ENCODE results near the gene TMEM131.

The TMEM131 gene

DNA sequence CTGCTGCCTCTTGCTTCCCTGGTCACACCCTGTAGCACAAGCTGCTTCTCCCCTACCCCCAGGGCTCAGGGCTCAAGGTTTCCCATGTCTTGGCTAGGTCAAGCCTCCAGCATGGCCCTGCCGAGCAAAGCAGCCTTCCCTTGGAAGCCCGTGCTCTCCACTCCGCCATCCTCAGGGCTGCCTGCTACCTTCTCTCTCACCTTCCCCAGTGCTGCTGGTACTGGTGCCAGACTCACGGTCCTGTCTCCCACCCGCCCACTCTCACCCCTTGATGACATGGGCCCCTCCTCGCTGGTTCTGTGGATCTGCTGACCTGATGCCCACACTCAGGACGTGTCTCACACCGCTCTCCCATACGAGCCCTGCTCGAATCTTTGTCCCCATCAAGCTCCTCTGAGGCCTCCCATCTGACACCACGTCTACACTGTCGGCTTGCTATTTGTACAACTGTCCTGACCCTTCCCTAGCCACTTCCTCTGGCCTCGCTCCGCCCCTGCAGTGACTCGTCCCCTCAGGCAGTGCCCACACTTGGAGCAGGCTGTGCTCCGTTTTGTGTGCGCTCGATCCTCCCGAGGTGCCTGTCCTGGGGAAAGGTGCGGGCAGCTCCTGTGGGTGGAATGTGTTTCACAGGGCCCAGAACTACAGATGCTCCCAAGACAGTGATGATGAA lies 232.4 kb downstream of the TMEM131 start:
- no peak for DNase-seq (ENCODE audit: low read depth)

GRCh38 chr2:97761192-97761591 lies 234.6 kb downstream of the TMEM131 start:
- no peak for DNase-seq (ENCODE audit: low read depth)

GRCh38 chr2:97760480-97761049 lies 235.2 kb downstream of the TMEM131 start:
- DNase-seq (ENCODE audit: low read depth): no peak

GRCh38 chr2:97759727-97760407 lies 235.9 kb downstream of the TMEM131 start:
- DNase-seq (ENCODE audit: low read depth): no peak

- DNase-seq (ENCODE audit: low read depth): no peak
These were observed 237.5 kb downstream of the TMEM131 start for GRCh38 chr2:97758131-97758705.

DNA sequence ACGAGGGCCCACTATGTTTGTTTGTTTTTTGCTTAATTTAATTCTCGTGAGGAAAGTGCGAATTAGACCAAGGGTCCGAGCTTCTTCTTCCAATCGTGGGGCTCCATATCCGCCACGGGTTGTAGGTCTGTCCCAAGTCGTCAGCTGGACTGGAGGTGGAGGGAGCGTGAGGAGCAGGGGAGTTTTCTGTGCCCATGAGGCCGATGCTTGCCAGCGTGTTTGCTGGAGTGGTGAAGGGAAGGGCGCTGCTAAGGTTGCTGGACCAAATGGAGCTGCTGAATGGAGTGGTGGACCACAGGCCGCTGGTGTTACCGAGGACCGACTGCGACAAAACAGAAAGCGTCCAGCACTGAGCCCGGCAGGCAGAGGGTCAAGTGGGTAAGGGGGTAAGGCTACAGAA lies 238.7 kb downstream of the TMEM131 start:
- no peak for DNase-seq (ENCODE audit: low read depth)

- no peak for DNase-seq (ENCODE audit: low read depth)
These were observed 240.3 kb downstream of the TMEM131 start for GRCh38 chr2:97755491-97755890.

DNA sequence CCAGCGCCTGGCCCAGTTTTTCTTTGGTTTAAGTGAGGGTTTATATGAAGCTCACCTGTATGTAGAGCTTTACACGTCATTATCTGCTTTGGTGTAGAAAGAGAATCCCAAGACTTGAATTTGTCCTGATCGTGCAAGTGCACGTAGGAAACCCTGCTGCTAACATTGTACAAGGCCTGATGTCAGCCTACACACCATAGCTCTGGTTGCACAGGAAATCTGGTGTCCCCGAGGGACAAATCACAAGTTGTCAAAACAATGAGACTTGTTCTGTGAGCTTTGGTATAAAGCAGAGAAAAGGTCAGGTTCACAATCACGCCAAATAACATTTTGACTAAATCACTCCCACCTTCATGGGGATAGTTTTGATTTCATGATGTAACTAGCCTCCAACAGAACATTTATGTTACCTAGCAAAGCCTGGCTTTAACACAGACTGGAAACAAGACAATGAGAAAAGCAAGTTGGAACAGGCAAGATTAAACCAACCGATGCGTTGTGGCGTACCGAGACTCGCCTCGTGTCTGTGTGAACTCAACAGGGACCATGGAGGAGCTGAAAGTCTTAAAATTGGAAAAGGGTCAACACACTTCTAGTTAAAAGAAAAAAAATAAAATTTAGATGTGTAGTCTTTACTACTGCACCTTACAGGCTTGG lies 240.9 kb downstream of the TMEM131 start:
- DNase-seq (ENCODE audit: low read depth): no peak

GRCh38 chr2:97752342-97753334 lies 243.1 kb downstream of the TMEM131 start:
- no peak for DNase-seq (ENCODE audit: low read depth)

DNA sequence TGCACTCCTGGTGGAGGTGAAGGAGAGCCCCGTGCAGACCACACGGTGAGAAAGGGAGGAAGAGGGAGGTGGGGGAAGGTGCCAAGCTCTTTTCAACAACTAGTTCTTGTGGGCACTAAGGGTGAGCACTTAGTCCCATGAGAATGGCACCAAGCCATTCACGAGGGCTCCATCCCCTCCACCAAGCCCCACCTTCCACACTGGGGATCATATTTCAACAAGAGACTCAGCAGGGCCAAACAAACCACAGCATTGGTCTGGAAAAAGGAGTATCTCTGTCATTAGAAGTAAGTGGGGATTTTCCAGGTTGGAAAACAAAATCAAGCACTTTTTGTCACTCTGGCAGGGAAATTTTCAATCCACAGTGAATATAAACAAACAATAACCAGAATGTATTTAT lies 244.0 kb downstream of the TMEM131 start:
- no peak for DNase-seq (ENCODE audit: low read depth)

DNA sequence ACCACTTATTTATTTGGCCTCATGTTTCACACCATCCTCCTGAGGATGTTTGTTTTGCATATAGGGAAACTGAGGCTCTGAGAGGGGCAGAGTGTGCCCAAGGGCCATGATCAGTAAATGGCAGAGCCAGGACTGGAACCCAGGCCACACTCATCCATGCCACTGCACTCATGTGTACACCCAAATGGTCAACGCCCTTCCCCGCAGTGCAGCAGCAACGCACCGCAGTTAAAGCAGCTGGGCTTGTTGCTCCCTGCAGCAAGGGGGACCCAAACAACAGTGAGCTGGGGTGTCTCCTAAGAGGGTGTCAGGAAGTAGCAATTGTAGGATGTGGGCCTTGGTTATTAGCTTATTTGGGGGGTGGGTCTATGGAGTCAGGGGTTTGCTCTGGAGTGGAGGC lies 245.7 kb downstream of the TMEM131 start:
- DNase-seq (ENCODE audit: low read depth): no peak

DNA sequence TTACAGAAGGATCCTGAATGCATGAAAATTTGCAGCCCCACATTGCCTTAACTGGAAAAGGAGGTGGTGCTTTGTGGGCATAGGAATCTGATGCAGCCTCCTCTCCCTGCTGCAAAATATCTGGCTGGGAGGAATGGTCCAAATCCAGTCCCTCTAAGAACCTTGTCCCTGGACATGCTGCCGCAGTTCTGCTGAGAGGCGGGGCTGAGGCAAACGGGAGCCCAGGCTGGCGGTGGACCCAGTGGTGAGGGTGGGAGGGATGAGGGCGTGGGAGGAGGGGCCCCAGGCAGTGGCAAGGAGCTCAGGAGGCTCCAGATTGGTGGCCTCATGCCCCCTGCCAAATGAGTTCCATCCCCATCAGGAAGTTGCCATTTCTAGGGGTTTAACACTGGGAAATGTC lies 246.2 kb downstream of the TMEM131 start:
- no peak for DNase-seq (ENCODE audit: low read depth)

DNA sequence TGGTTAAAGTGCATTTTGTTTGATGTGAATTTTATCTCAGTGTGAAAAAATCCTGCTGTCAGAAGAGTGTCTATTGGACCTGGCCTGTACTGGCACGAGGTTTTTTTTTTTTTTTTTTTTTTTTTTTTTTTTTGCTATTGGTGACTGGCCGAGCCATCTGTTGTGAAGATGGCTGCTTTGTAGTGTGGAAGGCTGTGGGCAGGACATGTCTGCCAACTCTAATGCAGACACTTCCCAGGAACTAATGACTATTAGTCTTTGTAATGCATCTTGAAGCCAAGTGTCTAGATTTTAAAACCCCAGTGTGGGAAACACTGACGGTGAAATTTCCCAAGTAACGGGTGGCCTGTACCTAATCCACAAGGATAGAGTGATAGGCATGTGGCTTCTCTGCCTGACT lies 248.0 kb downstream of the TMEM131 start:
- peak; percentile 7 for DNase-seq (ENCODE audit: low read depth)

GRCh38 chr2:97747285-97747684 lies 248.5 kb downstream of the TMEM131 start:
- DNase-seq (ENCODE audit: low read depth): no peak

- DNase-seq (ENCODE audit: low read depth): no peak
These were observed 250.1 kb downstream of the TMEM131 start for GRCh38 chr2:97745474-97746174.

GRCh38 chr2:97743913-97744312 lies 251.8 kb downstream of the TMEM131 start:
- no peak for DNase-seq (ENCODE audit: low read depth)

DNA sequence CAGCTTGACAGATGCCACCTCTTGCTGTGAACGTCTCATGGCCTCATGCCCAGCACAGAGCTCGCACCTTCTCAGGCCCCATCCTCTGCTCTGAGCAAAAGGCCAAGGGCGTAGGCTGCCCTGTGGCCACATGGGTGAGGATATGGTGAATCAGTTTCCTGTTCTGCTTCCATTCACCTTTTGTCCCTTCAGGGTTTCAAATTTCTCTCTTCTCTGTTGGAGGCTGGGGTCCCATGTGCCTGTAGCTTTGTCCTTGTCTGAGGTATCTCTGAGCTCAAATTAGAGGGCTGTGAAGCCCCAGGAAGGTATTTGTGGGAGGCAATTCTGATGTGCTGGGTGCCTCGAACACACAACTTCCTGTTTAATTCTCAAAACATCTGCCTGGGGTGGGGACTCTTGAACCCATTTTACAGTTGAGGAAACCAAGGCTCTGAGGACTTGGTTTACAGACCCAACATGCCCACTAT lies 253.3 kb downstream of the TMEM131 start:
- no peak for DNase-seq (ENCODE audit: low read depth)

- DNase-seq (ENCODE audit: low read depth): no peak
These were observed 254.1 kb downstream of the TMEM131 start for GRCh38 chr2:97741686-97742085.

DNA sequence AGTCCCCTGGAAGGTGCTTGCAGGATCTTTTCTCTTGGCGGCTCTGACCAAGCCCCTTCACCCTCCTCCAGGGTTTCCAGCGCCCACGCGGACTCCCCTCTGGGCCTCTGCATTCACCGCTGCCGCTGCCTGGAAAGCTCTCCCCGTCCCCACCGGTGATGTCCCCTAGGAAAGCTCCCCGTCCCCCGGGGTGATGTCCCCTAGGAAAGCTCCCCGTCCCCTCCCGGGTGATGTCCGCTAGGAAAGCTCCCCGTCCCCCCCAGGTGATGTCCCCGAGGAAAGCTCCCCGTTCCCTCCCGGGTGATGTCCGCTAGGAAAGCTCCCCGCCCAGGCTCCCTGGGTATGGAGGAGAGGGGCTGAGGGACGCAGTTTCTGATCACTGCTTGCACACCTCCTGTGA lies 254.5 kb downstream of the TMEM131 start:
- no peak for DNase-seq (ENCODE audit: low read depth)

DNA sequence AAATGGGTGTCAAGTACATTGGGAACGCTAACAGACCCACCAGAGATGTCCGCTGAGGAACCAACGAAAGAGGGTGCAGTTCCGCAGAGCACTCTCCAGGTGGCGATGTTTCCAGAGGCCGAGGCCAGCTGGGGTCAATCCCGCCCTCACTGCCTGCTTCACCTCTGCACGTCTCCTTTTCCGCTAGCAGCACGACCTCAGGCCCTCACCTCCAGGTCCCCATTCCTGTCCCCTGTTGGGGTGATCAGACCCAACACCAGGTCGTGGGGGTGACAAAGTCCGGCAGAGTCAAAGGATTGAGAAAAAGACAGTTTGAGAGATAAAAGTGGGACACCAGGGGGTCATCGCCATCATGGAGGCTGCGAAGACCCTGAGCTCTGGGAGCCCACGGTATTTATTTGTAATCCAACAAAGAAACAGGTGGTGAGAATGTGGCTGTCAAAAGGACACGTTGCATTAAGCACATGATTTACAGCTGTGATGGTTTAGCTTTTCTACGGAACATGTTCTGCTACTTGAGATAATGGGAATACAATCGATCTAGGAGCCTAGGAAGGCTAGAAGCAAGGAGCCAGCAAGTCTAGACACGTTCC lies 255.1 kb downstream of the TMEM131 start:
- no peak for DNase-seq (ENCODE audit: low read depth)
